Left lobe of liver (tissue), 2 donors: ENCODE results near the gene SCLY. TPM values are rescaled to one million over a fixed set of nuclear protein-coding genes. Genes with fewer than 3 reads are reported as not detected.
A peak's percentile ranks its signal among the peaks of the same experiment; 100 is the strongest.

Experiments used
- ATAC-seq: fragments of 200-7000 bp; cut with Tn5 transposase; one replicate; pipeline ENCODE4 v1.9.1; 2020; ENCODE audit warnings: mild to moderate bottlenecking, moderate library complexity
- DNase-seq: peaks from one replicate; pipeline ENCODE4 v3.0.0-alpha.2; 2020; ENCODE audit warnings: low spot score
- total RNA-seq: library from RNA; stranded (reverse); gene quantifications from one replicate; pipeline ENCODE4 v1.2.1, GENCODE V29; 2021
- donor health status: DM: no; HTN: no; CAD: no; lungs with moderate emphysema.
- donor health status: DM: no; HTN: yes; CAD: no.

The SCLY gene
- total RNA-seq, 1 donor from 2014 or later, result 40.6 TPM

GRCh38 chr2:238134393-238134785 is 73.6 kb downstream of the SCLY start:
- DNase-seq, result no peak
- ATAC-seq, result no peak

DNA sequence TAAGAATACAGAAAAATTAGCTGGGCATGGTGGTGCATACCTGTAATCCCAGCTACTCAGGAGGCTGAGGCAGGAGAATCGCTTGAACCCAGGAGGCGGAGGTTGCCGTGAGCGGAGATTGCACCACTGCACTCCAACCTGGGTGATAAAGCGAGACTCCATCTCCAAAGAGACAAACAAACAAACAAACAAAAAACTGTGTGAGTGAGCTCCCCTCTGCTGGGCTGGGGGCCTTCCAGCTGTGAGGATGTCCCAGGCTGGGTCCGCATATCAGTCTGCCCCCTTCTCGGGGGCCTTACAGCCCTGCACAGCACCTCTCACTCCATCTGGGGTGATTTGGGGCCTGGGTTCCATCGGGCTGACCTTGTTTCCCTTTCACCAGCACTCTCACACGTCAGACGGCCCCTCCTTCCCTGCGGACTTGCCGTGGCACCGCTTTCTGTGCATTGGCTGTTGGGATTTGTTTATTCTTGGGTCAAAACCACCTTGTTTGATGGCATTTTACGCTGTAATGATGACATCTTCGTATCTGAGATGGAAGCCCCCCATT is 74.9 kb downstream of the SCLY start:
- ATAC-seq (no peak), DNase-seq (no peak)

DNA sequence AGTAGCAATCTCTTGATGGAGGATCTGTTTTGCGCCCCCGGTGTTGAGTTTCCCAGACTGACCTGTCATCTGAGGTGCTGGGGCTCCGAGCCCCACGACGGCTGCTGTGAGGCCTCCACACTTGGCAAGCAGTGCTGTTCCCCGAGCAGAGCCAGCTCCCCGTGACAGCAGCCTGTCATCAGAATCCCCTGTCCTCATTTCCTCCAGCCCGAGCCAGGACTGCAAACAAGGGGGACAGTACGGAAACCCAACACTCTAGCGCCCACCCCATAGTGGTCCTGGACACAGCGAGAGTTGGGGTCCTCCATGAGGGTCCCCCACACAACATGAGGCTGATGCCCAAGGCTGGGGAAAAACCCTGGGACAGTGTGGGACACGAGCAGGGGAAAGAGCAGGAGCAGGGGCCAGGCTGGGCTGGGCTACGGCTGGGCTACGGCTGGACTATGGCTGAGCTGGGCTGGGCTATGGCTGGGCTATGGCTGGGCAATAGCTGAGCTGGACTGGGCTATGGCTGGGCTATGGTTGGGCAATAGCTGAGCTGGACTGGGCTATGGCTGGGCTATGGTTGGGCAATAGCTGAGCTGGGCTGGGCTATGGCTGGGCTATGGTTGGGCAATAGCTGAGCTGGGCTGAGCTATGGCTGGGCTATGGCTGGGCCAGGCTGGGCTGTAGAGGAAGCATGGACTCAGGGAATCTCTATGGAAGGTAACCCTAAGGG is 76.2 kb downstream of the SCLY start:
- peak; percentile 86 for ATAC-seq
- peak; percentile 85 for DNase-seq

- ATAC-seq (no peak), DNase-seq (no peak)
These were observed 77.1 kb downstream of the SCLY start for GRCh38 chr2:238137885-238138284.

GRCh38 chr2:238138331-238139195 is 77.8 kb downstream of the SCLY start, which contains the start of gene KLHL30:
Gene KLHL30 (plus strand): TSS chr2:238138668. CDS start chr2:238140755, 2,087 bp downstream.
- DNase-seq (no peak), ATAC-seq (no peak)

DNA sequence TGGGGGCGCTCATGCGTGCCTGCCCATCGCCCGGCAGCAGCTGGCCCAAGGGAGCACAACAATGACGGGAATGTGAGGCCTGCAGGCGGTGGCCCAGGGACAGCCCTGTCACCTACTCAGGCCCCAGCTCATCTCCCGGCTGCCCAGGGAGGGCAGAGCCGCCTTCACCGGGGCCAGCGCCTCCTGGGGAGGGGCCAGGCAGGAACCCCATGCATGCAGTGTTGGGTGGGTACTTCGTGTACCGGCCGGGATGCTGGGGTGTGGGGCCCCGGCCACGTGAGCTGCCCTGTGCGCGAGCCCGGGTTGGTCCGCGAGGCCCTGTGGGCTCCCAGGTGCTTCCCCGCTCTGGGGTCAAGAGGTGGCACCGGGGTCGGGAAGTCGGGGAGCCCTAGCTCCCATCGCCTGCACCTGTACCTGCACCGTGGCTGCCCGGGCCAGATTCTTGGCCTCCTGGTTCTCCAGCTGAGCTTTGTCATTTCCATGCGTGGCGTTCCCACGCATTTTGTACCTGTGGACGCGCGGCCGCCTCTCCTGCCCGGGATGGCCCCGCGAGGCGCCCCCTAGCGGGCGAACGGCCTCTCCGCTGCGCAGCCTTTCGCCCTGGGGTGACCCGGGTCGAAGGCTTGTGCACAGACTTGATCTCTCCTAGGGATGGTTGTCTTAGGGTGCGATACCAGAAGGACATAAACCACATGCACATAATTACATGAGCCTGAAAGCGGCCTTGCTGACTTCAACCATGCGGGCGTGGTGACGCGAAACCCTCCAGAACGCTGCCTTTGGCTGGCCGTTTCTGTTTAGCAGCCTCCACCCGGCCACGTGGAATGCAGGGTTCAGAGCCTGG is 78.6 kb downstream of the SCLY start:
- DNase-seq, result no peak
- no peak for ATAC-seq

DNA sequence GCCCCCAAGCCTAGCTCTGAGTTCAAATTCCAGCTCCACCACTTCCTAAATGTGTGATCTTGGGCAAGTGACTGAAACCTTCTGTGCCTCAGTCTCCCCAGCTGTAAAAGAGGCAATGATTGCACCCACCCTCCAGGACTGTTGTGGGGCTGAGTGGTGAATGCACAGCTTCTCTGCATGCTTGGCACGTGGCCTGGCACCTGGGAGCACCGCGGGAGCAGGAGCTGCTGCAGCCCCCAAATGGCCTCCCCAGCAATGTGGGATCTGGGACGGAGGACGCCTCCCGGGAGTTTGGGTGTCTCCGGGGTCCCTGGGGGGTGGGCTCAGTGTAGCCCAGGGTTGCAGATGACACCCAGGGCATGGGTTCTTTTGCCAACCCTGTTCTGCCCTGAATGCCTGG is 79.2 kb downstream of the SCLY start:
- no peak for ATAC-seq
- DNase-seq, result no peak

DNA sequence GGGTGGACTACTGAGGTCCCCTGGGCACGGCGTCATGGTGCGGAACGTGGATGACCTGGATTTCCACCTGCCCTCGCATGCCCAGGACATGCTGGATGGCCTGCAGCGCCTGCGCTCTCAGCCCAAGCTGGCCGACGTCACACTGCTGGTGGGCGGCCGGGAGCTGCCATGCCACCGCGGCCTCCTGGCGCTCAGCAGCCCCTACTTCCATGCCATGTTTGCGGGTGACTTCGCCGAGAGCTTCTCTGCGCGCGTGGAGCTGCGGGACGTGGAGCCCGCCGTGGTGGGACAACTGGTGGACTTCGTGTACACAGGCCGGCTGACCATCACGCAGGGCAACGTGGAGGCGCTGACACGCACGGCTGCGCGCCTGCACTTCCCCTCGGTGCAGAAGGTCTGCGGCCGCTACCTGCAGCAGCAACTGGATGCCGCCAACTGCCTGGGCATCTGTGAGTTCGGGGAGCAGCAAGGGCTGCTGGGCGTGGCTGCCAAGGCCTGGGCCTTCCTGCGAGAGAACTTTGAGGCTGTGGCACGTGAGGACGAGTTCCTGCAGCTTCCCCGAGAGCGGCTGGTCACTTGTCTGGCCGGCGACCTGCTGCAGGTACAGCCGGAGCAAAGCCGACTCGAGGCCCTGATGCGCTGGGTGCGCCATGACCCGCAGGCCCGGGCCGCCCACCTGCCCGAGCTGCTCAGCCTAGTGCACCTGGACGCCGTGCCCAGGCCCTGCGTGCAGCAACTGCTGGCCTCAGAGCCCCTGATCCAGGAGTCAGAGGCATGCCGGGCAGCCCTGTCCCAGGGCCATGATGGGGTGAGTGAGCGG is 80.1 kb downstream of the SCLY start:
- ATAC-seq (no peak), DNase-seq (no peak)

DNA sequence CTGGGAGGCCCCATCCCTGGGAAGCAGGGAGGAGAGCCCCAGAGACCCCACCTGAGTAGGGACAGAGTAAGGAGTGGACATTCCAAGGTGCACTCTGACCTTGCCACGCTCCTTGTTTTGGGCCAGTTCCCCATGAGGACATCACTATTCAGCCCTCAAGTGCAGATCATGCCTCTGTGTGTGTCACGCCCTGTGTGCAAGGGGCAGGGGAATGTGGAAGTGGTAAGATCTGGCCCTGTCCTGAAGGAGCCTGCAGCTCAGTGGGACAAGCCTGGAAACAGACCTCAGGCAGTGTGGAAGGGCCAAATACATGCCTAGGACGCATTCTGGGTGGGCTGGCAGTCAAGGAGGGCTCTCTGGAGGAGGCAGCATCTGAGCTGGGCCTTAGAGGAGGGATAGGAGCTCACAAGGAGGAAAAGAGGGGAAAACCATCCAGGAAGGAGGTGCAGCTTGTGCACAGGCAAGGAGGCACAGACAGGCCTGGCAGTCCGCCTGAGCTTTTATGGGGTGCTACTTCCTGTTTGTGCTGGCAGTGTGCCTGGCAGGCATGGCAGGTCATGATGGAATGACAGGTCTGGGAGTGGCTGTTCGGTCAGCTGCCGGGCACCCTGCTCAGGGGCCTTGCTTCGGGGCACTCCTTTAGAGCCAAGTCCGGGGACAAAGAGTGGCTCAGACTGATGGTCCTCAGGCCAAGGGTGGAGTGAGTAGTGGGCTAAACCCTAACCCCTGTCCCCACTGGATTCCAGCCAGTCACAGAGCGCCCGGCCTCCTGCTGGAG is 80.9 kb downstream of the SCLY start:
- ATAC-seq (no peak), DNase-seq (no peak)

DNA sequence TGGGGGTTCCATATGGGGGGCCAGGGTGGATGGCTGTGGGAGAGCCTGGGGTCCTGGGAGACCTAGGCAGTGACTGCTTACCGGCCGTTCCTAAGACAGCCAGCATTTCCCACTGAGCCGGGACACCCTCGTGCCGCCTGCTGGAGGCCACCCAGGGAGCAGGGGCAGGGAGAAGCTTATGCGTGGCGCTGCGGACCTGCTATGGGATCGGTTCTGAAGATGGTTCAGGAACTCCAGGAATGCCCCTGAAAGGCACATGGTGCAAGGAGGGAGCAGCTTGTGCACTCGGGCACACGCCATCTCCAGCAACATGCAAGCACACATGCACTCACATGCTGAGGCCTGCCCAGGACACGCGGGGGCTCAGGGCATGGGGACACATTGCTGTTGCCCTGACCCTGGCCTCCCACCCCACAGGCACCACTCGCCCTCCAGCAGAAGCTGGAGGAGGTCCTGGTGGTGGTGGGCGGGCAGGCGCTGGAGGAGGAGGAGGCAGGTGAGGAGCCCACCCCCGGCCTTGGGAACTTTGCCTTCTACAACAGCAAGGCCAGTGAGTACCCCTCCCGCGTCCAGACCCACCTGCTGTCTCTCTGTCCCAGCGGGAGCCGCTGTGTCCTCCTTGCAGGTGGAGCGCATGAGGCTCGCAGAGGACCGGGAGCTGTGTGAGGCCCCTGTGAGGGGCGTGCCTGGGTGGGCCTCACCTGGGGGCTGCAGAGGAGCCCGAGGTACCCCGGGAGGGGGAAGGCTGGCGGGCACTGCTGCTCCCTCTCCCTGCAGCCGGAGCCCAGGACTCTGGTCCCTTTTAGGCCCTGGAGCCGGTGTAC is 81.8 kb downstream of the SCLY start:
- DNase-seq, result no peak
- no peak for ATAC-seq

DNA sequence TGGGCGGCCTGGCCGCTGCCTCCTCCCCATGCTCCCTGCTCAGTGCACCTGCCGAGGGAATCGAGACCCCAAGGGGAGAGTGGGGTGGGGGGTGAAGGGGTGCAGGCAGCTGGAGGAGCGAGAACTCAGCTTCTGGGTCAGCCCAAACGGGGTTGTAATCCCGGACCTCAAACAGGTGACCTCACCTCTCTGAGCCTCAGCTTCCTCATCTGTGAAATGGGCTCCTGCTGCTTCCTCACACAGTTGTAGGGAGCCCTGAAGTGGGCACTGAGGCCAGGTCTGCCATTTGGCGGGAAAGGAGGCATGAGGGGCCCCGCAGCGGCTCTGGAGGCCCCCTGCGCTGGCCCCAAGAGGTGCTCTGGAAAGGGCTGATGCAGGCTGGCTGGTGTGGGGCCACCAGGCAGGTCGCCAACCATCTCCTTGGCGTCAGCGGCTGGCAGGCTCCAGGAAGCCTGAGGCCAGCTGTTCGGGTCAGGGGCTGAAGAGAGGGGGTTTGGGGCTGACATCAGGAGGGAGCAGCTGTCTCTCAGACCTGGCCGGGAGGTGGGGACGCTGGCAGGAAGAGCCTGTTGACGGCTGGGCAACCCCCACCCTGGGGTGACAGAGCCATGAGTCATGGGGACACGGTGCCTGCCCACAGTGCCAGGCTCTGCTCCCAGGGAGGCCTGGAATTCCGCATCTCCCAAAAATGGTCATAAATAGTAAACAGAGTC is 82.6 kb downstream of the SCLY start:
- ATAC-seq, result no peak
- DNase-seq, result no peak

GRCh38 chr2:238144262-238144661 is 83.5 kb downstream of the SCLY start:
- no peak for ATAC-seq
- DNase-seq, result no peak

GRCh38 chr2:238145046-238145445 is 84.2 kb downstream of the SCLY start:
- ATAC-seq (no peak), DNase-seq (no peak)

- ATAC-seq, result no peak
- DNase-seq, result no peak
These were observed 85.0 kb downstream of the SCLY start for GRCh38 chr2:238145851-238146250.

GRCh38 chr2:238146884-238147544 is 86.2 kb downstream of the SCLY start:
- ATAC-seq (no peak), DNase-seq (no peak)

- no peak for DNase-seq
- ATAC-seq, result no peak
These were observed 88.2 kb downstream of the SCLY start for GRCh38 chr2:238148981-238149380.
